ENCODE results near the gene ABHD16B.

- TF ChIP-seq CTCF (IDR thresholded peaks at IDR 0.05), result no peak
- TF ChIP-seq EZH2 (IDR thresholded peaks at IDR 0.05; ENCODE audit: borderline replicate concordance, insufficient read depth, low read depth, low read length, poor library complexity, severe bottlenecking), result no peak
These were observed 24.6 kb upstream of the ABHD16B start for GRCh38 chr20:63836458-63837344.
